ENCODE results near the gene NIN. TPM values are rescaled to one million over a fixed set of nuclear protein-coding genes. Genes with fewer than 3 reads are reported as not detected.

NIN gene
- total RNA-seq, 1 experiment from 2014 or later, result 37.1 TPM

- no peak for TF ChIP-seq REST (IDR thresholded peaks at IDR 0.05; ENCODE audit: insufficient read depth in 1 of 2, low read depth in 2 of 2, low read length in 1 of 2)
- no peak for TF ChIP-seq TCF7L2 (IDR thresholded peaks at IDR 0.05; ENCODE audit: low read depth, low read length)
- no peak for TF ChIP-seq POLR2AphosphoS5 (IDR thresholded peaks at IDR 0.05; ENCODE audit: low read depth, low read length)
- no peak for TF ChIP-seq SIN3A (IDR thresholded peaks at IDR 0.05; ENCODE audit: borderline replicate concordance, insufficient read depth, low read depth, low read length)
- TF ChIP-seq CTCF (IDR thresholded peaks at IDR 0.05), result no peak
- H3K27me3 ChIP-seq (ENCODE audit: control insufficient read depth, insufficient read depth, low read length), result no peaks in the 10 kb centered on the region
- no peak overlapping the region for H3K27ac ChIP-seq (ENCODE audit: low read length)
- no peaks in the 10 kb centered on the region; the same call in 1 of the 2 replicates for H3K36me3 ChIP-seq (ENCODE audit: control insufficient read depth, insufficient read depth, low read length)
- no peaks in the 10 kb centered on the region for H3K9me3 ChIP-seq (ENCODE audit: control insufficient read depth, insufficient read depth, low read depth, low read length)
- intact Hi-C loops (cut with micrococcal nuclease; ENCODE audit: unreplicated experiment), result no loop called here
- POLR2A ChIA-PET, result interaction anchor here (0.6 kb wide), 1 partner anchor 127 kb away, joined by 4 read pairs; no protein-coding TSS in a partner anchor
- no peak for DNase-seq (ENCODE audit: low read depth, low spot score)
- no TSS peak for BruUV-seq (replicated peaks)
- no peaks in the 10 kb centered on the region for H3K4me1 ChIP-seq (ENCODE audit: control insufficient read depth, insufficient read depth, low read length)
- in situ Hi-C loops (cut with HindIII; ENCODE audit: low pct_unique_long_range_greater_than_20kb, low sequenced_read_pairs), result no loop called here
- no peak overlapping the region for H3K4me3 ChIP-seq (ENCODE audit: low read depth in 2 of 2, low read length in 2 of 2)
- ATAC-seq, result no peak
- CTCF ChIA-PET, result interaction anchor here (0.6 kb wide), 1 partner anchor 133 kb away, joined by 4 read pairs; no protein-coding TSS in a partner anchor
These were observed 97.5 kb downstream of the NIN start for GRCh38 chr14:50733494-50733893.

GRCh38 chr14:50728836-50729235 is 102.1 kb downstream of the NIN start:
- intact Hi-C loops (cut with micrococcal nuclease; ENCODE audit: unreplicated experiment), result no loop called here
- peaks cover 9% of the 10 kb centered on the region for H3K36me3 ChIP-seq (ENCODE audit: control insufficient read depth, insufficient read depth, low read length)
- ChIA-PET CTCF (no interaction called here), POLR2A (interaction anchor here (0.6 kb wide), 1 partner anchor 9 kb away, joined by 18 read pairs; no protein-coding TSS in a partner anchor)
- TF ChIP-seq POLR2AphosphoS5 (IDR thresholded peaks at IDR 0.05; ENCODE audit: low read depth, low read length) (no peak), TCF7L2 (IDR thresholded peaks at IDR 0.05; ENCODE audit: low read depth, low read length) (no peak), SIN3A (IDR thresholded peaks at IDR 0.05; ENCODE audit: borderline replicate concordance, insufficient read depth, low read depth, low read length) (no peak), REST (IDR thresholded peaks at IDR 0.05; ENCODE audit: insufficient read depth in 1 of 2, low read depth in 2 of 2, low read length in 1 of 2) (no peak), CTCF (IDR thresholded peaks at IDR 0.05) (no peak)
- no TSS peak for BruUV-seq (replicated peaks)
- no peaks in the 10 kb centered on the region for H3K4me1 ChIP-seq (ENCODE audit: control insufficient read depth, insufficient read depth, low read length)
- ATAC-seq (no peak), DNase-seq (ENCODE audit: low read depth, low spot score) (no peak)
- no peak overlapping the region for H3K27ac ChIP-seq (ENCODE audit: low read length)
- no peaks in the 10 kb centered on the region for H3K9me3 ChIP-seq (ENCODE audit: control insufficient read depth, insufficient read depth, low read depth, low read length)
- no peak overlapping the region for H3K4me3 ChIP-seq (ENCODE audit: low read depth in 2 of 2, low read length in 2 of 2)
- in situ Hi-C loops (cut with HindIII; ENCODE audit: low pct_unique_long_range_greater_than_20kb, low sequenced_read_pairs), result no loop called here
- no peaks in the 10 kb centered on the region for H3K27me3 ChIP-seq (ENCODE audit: control insufficient read depth, insufficient read depth, low read length)
